Activated CD8-positive, alpha-beta memory T cell treated with anti-CD3 and anti-CD28 coated beads for 24 hours (primary cell): ENCODE results near the gene BCAN.
A peak's percentile ranks its signal among the peaks of the same experiment; 100 is the strongest.

Experiments used
- DNase-seq: peaks from one replicate; pipeline ENCODE4 v3.0.0-alpha.2; 2020

The BCAN gene

DNA sequence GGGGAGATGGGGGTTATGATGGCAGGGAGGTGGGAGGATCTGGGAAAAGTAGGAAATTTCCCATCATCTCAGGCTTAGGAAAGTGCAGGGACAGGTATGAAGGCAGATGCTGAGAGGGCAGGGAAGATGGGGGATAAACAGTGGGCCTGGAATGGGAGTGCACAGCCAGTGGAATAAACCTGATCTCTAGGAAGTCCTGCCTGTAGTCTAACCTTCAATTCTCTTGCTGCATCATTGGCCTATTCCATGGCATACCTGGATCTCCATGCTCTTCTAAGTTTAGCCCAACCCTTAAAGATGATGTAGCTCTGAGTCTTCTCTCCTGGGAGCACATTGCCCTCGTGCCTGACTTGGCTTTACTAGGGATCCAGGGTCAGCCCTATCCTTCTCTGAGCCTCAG, 2.7 kb downstream of the BCAN start:
- no peak for DNase-seq

DNA sequence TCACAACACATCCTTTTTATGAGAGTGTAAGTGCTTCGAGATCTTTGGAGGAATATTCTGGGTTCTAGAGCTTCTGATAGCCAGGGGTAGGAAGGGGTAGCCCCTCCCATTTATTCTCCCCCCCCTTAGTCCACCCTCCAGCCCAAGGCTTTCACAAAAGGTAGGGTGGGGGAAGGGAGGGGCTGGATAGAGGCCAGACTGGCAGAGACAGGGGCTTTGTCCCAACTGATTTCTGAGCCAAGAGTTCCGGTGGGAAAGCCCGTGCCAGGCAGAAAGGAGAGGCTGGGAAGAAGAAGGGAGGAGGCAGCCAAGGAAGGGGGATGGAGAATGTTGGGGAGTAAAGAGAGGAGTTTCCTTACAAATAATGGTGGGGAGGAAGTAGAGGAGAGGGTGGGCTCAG, 3.1 kb downstream of the BCAN start:
- no peak for DNase-seq

DNA sequence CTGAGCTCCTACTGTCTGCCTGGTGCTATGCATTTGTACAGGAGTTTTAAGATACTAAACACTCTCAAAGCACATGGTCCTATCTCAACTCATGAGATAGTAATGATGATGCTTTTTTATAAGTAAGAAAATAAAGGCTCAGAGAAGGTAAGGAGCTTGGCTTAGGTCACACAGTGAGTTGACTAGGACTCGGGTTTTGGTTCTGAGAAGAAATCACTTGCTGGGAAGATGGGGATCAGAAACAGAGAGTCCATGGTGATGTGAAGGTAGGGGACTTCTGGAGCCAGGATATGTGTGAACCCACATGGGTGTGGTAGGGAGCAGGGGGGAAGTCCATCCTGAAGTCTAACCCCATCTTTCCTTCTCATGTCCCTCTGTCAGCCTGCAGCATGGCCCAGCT, 3.7 kb downstream of the BCAN start:
- DNase-seq = no peak

DNA sequence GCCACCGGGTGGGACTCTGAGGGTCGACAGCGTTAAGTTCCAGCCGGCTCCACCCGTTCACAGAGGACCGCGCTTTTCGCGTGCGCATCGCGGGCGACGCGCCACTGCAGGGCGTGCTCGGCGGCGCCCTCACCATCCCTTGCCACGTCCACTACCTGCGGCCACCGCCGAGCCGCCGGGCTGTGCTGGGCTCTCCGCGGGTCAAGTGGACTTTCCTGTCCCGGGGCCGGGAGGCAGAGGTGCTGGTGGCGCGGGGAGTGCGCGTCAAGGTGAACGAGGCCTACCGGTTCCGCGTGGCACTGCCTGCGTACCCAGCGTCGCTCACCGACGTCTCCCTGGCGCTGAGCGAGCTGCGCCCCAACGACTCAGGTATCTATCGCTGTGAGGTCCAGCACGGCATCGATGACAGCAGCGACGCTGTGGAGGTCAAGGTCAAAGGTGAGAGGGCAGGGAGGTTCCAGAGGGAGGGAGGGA, 4.9 kb downstream of the BCAN start:
- DNase-seq = no peak

DNA sequence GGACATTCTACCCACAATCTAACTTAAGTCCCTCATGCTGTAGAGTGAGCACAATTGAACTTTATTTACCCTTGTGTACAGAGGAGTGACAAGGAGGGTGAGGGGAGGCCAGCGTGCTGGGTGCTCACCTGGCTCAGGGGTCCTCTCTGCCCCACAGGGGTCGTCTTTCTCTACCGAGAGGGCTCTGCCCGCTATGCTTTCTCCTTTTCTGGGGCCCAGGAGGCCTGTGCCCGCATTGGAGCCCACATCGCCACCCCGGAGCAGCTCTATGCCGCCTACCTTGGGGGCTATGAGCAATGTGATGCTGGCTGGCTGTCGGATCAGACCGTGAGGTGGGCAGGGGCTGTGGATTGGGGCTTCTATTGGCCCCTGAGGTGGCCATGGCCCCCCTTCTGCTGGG, 5.4 kb downstream of the BCAN start:
- no peak for DNase-seq

DNA sequence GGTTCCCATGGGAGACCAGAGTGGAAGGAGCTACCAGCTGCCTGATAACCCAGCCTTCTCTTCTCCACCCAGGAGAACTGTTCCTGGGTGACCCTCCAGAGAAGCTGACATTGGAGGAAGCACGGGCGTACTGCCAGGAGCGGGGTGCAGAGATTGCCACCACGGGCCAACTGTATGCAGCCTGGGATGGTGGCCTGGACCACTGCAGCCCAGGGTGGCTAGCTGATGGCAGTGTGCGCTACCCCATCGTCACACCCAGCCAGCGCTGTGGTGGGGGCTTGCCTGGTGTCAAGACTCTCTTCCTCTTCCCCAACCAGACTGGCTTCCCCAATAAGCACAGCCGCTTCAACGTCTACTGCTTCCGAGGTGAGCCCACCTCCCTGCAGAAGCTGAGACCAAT, 6.6 kb downstream of the BCAN start:
- DNase-seq = no peak

DNA sequence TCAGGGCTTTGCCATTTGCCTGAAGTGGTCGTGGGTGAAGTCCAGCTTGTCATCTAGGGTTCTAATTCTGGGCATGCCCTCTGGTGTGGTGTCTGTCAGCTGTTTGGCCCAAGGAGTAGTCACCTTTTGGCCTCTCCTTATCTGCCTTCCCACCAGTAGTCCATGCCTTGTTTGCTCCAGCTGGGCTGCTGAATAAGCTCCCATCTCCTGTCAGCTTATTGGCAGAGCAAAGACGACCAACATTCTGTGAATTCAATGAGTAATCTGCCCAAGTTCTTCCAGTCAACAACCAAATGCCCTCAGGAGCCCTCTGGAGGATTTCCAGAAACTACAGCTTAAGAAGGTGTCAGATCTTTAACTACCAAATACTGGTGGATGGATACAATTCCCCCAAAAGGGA, 7.0 kb downstream of the BCAN start:
- DNase-seq = no peak

DNA sequence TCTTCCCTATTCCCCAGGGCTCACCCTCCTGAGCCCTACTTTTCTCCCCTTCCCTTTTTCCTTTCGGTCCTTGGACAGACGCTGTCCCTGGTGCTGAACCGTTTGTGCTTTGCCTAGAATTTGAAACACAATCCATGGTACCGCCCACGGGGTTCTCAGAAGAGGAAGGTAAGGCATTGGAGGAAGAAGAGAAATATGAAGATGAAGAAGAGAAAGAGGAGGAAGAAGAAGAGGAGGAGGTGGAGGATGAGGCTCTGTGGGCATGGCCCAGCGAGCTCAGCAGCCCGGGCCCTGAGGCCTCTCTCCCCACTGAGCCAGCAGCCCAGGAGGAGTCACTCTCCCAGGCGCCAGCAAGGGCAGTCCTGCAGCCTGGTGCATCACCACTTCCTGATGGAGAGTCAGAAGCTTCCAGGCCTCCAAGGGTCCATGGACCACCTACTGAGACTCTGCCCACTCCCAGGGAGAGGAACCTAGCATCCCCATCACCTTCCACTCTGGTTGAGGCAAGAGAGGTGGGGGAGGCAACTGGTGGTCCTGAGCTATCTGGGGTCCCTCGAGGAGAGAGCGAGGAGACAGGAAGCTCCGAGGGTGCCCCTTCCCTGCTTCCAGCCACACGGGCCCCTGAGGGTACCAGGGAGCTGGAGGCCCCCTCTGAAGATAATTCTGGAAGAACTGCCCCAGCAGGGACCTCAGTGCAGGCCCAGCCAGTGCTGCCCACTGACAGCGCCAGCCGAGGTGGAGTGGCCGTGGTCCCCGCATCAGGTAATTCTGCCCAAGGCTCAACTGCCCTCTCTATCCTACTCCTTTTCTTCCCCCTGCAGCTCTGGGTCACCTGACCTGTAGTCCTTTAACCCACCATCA, 10.4 kb downstream of the BCAN start:
- no peak for DNase-seq

DNA sequence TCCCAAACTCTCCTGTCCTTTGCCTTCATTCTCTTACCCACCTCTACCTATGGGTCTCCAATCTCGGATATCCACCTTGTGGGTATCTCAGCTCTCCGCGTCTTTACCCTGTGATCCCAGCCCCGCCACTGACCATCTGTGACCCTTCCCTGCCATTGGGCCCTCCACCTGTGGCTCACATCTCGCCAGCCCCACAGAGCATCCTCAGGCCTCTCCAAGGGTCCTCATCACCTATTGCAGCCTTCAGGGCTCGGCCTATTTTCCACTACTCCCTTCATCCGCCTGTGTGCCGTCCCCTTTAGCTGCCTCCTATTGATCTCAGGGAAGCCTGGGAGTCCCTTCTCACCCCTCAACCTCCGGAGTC, 11.1 kb downstream of the BCAN start:
- DNase-seq = no peak

DNA sequence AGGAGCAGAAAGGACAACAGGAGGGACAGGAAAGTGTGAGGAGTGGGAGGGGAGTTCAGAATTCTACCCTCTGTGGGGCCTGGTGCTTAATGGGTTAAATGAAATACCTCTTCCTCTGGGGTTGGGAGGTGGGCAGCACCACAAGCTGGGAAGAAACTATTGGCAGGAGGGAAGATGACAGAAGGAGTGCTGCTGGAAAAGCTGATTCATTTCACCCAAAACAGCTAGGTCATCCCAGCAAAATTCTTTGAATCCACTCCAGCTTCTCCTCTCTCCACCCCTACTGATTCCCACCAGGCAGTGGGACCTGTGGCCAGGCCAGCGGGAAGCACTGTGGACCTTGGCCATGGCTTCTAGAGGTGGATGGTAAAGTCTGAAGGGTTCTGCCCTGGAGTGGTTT, 12.8 kb downstream of the BCAN start:
- no peak for DNase-seq

DNA sequence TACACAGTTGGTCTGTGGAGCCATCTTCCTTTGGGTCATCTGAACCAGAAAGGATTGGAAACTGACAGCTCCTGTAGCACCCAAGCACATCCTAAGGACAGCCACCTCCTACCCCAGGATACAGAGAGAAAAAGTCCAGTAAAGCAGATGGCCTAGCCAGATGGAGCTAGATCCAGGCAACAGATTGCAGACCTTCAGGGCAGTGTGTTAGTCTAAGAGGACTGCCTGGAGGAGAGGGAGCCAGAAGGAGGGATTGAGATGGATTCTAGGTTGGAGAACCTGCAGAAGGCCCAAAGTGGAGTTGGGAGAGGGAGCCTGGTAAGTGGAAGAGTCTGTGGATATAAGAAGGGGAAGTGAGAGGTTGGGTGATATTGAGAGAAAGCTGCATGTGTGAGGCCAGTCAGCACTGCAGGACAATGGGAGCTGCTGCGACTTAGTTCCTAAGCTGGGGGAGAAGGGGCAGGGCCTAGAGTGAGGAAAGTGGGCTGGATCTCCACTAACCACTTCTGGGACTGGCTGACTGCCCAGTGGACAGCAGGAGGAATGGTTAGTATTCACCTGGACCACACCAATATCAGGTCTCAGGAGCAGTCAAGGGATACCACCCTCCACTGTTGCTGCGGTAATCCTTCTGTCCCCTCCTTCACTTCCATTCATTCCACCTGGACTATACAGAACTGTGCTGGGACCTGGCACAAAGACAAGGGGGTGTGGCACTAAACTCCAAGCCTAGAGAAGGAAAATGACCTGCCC, 13.4 kb downstream of the BCAN start:
- no peak for DNase-seq

DNA sequence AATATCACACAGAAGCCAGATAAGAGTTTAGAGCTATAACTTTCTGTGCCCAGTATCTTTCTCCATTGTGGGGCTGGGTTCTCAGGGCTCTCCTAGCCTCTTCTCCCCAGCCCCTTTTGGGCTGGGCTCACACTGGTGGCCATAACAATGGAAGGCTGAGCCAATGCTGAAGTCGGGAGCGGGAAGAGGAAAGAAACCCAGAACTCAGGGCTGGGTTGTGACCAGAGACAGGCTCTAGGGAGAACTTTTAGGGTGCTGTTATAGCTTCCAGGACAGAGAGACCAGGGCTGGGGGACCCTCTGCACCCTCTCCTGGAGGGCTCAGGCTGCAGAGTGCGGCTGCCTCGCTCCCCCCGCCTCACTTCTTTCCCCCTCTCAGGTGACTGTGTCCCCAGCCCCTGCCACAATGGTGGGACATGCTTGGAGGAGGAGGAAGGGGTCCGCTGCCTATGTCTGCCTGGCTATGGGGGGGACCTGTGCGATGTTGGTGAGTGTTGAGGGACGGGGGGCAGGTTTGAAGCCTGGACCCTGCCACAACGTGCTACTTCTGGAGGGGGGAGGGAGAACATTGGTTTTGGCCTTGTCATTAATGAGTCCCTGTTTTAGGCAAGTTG, 14.1 kb downstream of the BCAN start:
- no peak for DNase-seq

DNA sequence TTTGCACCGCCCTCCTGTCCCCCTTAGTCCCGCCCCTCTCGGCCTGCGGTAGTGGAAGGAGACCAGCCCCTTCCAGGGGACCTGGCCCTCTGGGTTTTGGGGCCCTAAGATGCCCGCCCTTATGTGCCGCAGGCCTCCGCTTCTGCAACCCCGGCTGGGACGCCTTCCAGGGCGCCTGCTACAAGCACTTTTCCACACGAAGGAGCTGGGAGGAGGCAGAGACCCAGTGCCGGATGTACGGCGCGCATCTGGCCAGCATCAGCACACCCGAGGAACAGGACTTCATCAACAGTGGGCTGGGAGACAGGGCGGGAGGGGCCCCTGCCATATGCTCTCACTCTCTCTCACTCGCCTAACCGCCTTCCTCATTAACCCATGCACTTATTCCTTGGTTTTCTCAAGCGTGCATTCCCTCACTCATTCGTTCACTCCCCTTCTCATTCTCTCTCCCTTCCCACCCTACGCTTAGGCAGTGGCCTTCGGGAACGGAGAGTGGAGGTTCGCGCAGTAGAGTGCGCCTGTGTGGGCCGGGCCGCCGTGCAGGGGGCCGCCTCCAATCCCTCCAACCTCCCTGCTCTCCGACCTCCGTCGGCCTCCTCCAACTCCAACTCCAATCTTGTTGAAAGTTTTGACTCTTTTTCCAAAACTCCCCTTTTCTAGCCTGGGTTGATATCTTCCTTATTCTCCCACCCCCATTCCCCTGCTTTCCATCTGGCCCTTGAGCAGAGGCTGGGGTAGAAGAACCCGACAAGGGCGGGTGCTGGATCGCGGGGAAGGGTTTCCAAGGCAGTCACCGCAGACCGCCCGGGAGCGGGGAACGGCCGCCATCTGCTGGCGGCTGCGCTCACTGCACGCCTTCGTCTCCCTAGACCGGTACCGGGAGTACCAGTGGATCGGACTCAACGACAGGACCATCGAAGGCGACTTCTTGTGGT, 15.2 kb downstream of the BCAN start:
- DNase-seq = peak; percentile 92

DNA sequence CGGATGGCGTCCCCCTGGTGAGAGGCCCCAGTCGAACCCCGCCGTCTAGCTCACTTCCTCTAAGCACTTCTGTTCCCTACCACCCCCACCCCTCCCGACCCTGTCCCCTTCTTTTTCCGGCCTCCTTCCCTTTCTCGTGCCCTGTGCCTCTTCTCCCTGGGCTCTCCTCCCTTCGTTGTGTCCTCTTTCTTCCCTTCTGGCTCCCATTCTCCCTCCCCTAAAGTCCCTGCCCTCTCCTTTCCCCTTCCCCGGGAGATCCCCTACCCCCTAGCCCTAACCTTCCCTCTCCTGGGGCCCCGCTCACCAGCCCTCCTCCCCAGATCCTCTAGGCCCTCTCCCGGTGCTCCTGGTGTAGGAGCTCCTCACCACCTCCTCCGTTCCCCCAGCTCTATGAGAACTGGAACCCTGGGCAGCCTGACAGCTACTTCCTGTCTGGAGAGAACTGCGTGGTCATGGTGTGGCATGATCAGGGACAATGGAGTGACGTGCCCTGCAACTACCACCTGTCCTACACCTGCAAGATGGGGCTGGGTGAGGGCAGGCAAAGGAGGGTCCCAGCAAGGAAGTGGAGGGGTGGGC, 15.9 kb downstream of the BCAN start:
- DNase-seq = no peak

DNA sequence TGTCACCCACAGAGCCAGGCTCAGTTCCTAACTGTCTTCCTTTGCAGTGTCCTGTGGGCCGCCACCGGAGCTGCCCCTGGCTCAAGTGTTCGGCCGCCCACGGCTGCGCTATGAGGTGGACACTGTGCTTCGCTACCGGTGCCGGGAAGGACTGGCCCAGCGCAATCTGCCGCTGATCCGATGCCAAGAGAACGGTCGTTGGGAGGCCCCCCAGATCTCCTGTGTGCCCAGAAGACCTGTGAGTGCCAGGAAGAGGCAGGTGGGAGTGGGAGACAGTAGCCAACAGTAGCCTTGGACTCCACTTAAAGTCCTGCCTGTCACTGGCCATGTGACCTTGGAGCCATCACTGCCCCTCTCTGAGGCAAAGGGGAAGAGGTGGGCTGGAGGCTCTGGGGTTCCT, 16.6 kb downstream of the BCAN start:
- no peak for DNase-seq

DNA sequence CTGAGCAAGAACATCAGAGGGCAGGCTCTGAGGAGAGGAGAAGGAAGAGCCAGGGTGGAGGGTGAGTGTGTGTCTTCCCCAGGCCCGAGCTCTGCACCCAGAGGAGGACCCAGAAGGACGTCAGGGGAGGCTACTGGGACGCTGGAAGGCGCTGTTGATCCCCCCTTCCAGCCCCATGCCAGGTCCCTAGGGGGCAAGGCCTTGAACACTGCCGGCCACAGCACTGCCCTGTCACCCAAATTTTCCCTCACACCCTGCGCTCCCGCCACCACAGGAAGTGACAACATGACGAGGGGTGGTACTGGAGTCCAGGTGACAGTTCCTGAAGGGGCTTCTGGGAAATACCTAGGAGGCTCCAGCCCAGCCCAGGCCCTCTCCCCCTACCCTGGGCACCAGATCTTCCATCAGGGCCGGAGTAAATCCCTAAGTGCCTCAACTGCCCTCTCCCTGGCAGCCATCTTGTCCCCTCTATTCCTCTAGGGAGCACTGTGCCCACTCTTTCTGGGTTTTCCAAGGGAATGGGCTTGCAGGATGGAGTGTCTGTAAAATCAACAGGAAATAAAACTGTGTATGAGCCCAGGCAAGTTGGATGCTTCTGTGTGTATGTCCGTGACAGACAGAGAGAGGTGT, 17.1 kb downstream of the BCAN start:
- DNase-seq = no peak

DNA sequence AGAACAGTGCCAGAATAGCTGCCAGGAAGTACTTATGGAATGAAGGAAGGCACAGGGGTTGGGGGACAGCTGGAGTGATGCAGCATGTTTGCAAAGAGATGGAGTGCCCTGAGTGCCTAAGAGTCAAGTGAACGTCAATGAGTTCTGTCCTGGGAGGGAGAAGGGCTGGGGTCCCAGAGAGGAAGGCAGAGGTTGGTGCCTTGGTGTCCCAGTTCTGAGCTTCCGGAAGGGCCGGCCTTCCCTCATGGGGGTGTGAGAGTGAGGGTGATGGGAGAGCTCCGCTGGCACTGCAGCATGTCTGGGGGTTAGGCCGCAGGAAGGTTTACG, 17.7 kb downstream of the BCAN start:
- peak; percentile 63 for DNase-seq

DNA sequence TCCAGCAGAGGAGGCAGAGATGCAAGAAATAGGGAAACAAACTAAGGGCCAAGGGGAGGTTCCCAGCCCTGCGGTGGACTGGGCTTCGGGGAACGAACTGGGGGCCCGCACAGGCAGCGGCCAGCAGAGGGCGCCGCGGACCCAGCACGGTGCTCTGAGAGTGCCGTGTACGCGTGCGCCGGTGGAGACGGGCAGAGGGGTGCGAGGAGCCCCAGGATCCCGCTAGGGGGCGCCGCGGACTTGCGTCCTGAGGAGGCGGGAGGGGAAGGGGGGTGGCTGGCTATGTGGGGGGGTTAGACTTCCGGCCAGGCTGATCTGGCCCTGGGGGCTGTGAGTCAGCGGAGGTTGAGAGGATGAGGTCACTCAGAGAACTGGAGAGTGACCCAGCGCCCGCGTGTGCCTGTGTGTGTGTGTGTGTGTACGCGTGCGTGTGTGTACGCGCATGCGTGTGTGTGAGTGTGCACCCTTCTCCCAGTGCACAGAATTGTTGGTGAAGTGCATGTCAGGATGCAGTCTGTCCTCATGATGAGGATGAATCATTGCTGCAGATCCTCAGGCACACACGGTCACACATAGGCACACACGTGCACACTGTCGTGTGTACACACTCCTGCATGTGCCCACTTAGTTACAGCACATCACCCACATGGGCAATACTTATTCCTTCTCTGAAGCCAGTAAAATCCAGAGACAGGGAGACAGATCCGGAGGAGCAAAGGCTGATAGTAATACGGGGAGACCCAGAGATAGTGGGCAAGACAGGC, 18.3 kb downstream of the BCAN start:
- DNase-seq = peak; percentile 97

DNA sequence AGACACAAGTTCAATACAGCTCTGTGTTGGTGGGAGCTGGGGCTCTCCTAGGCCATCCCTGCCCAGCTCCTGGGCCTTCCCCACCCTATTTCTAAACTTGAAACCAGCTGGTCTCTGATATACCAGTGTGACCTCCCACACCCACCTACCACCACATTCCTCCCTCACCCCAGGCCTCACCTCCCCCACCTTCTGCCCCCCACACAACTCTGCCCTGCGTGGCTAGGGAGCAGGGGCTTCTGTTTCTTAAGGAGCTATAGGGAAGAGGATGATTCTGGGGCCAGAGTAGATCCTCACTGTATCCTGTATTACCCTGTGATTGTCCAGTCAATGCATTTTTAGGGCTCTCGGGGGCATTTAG, 18.8 kb downstream of the BCAN start:
- DNase-seq = no peak

DNA sequence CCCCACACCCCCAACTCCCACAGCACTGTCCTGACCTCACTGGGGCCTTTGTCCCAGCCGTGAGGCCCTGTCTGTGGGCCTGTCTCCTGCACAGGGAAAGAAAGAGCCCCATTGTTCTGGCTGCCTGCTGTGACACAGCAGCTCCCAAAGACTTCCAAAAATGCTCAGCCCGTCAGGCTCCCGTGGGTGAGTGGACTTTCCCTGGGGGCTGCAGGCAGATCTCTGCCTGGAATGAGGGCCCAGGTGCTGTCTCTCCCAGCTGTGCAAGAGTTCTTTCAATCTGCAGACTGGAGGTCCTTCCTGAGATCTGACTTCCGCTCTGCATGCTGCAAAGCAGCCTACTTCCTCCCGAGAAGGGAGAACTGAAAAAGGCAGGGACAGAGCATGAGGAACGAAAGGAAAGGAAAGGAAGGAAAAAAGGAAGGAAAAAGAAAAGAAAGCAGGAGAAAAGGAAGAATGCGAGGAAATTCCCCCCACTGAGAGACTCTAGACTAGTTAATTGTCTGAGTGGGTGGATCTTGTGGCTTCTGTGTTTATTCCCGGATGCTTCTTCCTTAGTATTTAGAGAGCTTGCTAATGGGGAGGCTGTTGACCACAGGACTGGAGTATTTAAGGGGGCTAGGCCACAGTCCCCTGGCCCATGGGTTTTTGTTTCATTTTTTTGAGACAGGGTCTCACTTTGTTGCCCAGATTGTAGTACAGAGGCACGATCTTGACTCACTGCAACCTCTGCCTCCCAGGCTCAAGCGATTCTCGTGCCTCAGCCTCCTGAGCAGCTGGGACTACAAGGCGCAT, 20.3 kb downstream of the BCAN start:
- DNase-seq = no peak

DNA sequence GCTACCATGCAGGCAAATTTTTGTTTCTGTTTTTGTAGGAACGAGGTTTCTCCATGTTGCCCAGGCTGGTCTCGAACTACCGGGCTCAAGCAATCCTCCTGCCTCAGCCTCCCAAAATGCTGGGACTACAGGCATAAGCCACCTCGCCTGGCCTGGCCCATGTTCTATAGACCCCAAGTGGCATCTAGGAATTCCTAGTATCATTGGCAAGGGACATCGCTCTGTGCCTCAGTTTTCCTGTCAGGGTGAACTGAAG, 20.8 kb downstream of the BCAN start:
- no peak for DNase-seq
